ENCODE measurements around the gene HTR3C.

GRCh38 chr3:184031187-184031792 is 21.6 kb upstream of the HTR3C start, which contains the start of gene HTR3D:
- TF ChIP-seq CTCF (IDR thresholded peaks at IDR 0.05) (no peak), POLR2A (IDR thresholded peaks at IDR 0.05) (no peak)

All from transverse colon (tissue), 3 donors.